ENCODE data around the gene WAS.

Gene WAS

DNA sequence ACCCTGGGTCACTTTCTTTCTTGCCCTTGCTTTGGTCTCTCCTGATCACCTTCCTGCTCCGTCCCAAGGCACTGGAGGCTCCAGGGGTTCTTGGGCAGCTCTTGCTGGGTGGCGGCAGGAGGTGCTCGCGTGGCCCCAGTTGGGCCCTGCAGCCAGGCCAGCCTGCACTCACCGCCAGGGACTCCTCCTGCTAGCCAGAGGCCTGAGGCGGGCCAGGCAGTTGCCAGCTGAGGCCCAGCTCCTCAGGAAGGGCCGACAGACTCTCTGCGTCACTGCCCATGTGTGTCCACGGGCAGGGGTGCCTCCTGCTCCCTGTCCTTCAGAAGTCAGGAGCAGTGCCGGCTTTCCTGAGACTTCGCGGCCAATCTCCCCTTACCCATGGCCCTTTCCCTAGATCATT, 22.3 kb downstream of the WAS start:
- H3K79me1 ChIP-seq (ENCODE audit: low read length): no peaks in the 10 kb centered on the region
- H3K4me3 ChIP-seq (ENCODE audit: low read length): no peak overlapping the region
- no peaks in the 10 kb centered on the region for H3K4me1 ChIP-seq (ENCODE audit: control insufficient read depth, low read depth, low read length)
- H2BK15ac ChIP-seq (replicated peaks; ENCODE audit: low read depth): no peak overlapping the region
- no peak for DNase-seq
- H2BK5ac ChIP-seq (ENCODE audit: low read length): no peak overlapping the region
- no peak overlapping the region for H4K5ac ChIP-seq (ENCODE audit: low read length)
- H3K9ac ChIP-seq (ENCODE audit: low read length): no peak overlapping the region
- H2AK5ac ChIP-seq (ENCODE audit: low read length): no peak overlapping the region
- H3K27ac ChIP-seq (ENCODE audit: low read depth, low read length): no peak overlapping the region
- no peak overlapping the region for H3K56ac ChIP-seq (ENCODE audit: low read length)
- H3K4ac ChIP-seq (ENCODE audit: low read depth, low read length): no peak overlapping the region
- no peak overlapping the region for H3K23ac ChIP-seq (ENCODE audit: low read length)
- no peak overlapping the region for H3K18ac ChIP-seq (ENCODE audit: low read length)
- no peak overlapping the region for H3K4me2 ChIP-seq (ENCODE audit: low read length)
- no peaks in the 10 kb centered on the region for H3K27me3 ChIP-seq (ENCODE audit: insufficient read depth, low read length, poor library complexity)
- H4K8ac ChIP-seq (ENCODE audit: low read depth, low read length): no peak overlapping the region
- H2BK120ac ChIP-seq (ENCODE audit: low read depth, low read length): no peak overlapping the region
- no peaks in the 10 kb centered on the region for H3K36me3 ChIP-seq (ENCODE audit: control insufficient read depth, insufficient read depth, low read length)
- H3K79me2 ChIP-seq (ENCODE audit: control insufficient read depth, insufficient read depth, low read length): no peaks in the 10 kb centered on the region
- WGBS (ENCODE audit: extremely low coverage, insufficient coverage, low lambda C conversion rate): no CpG with 5 or more reads among the region's 12 CpGs

DNA sequence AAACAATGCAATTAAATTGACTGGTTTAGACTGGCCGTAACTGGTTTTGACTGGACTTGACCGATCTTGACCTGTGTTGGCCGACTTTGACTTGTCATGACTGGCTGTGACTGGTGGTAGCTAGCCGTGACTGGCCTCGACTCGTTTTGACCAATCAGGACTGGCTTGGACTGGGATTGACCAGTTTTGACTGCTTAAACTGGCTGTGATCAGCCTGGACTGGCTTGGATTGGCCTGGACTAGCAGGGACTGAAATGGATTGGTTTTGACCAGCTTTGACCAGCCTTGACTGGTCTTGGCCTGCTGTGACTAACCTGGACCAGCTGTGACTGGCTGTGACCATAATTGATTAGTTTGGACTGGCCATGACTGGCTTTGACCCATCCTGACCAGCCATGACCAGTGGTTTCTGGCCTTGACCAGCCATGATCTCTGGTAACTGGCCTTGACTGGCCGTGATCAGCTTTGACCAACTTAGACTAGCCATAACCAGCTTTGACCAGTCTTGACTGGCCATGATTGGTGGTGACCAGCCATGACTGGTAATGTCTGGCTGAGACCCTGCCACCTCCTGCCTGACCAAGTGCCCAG, 26.0 kb downstream of the WAS start:
- H2BK5ac ChIP-seq (ENCODE audit: low read length): no peak overlapping the region
- no peaks in the 10 kb centered on the region for H3K79me1 ChIP-seq (ENCODE audit: low read length)
- H3K4ac ChIP-seq (ENCODE audit: low read depth, low read length): no peak overlapping the region
- H2AK5ac ChIP-seq (ENCODE audit: low read length): no peak overlapping the region
- H3K23ac ChIP-seq (ENCODE audit: low read length): no peak overlapping the region
- WGBS (ENCODE audit: extremely low coverage, insufficient coverage, low lambda C conversion rate): no CpG with 5 or more reads among the region's 7 CpGs
- H3K4me1 ChIP-seq (ENCODE audit: control insufficient read depth, low read depth, low read length): no peaks in the 10 kb centered on the region
- H3K56ac ChIP-seq (ENCODE audit: low read length): no peak overlapping the region
- H3K9ac ChIP-seq (ENCODE audit: low read length): no peak overlapping the region
- H2BK120ac ChIP-seq (ENCODE audit: low read depth, low read length): no peak overlapping the region
- no peak overlapping the region for H3K4me3 ChIP-seq (ENCODE audit: low read length)
- H3K36me3 ChIP-seq (ENCODE audit: control insufficient read depth, insufficient read depth, low read length): no peaks in the 10 kb centered on the region
- H4K5ac ChIP-seq (ENCODE audit: low read length): no peak overlapping the region
- no peak overlapping the region for H2BK15ac ChIP-seq (replicated peaks; ENCODE audit: low read depth)
- H3K79me2 ChIP-seq (ENCODE audit: control insufficient read depth, insufficient read depth, low read length): no peaks in the 10 kb centered on the region
- peak; percentile 3 for DNase-seq
- H3K4me2 ChIP-seq (ENCODE audit: low read length): no peak overlapping the region
- H3K27me3 ChIP-seq (ENCODE audit: insufficient read depth, low read length, poor library complexity): no peaks in the 10 kb centered on the region
- H3K27ac ChIP-seq (ENCODE audit: low read depth, low read length): no peak overlapping the region
- H4K8ac ChIP-seq (ENCODE audit: low read depth, low read length): no peak overlapping the region
- H3K18ac ChIP-seq (ENCODE audit: low read length): no peak overlapping the region

DNA sequence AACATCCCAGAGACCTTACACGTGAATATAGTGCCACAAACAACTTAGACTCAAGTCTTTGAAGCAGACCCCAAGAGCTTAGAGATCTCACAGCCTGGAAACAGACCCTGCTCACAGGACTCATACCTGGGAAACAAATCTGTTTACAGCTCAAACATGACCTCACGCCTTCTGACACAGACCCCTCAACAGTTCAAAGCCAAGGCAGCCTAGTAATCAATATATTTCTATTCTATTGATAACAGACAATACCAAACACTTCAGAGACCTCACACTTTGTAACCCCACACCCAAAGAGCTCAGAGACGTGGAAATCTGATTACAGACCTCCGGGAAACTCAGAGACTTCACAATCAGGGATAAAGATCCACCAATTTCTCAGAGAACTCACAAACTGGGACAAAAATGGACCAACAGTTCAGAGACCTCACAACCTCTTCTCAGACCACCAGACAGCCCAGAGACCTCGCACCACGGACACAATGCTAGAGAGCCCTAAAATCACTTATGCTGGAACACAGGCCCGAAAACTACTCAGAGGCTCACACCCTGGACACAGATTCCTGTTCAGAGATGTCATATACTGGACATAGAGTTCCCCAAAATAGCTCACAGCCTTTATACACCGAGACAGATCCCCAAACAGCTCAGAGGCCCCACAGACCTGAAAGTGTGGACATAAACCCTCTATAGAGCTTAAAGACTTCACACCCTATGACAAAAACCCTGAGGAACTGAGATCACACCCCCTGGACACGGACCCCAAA, 27.7 kb downstream of the WAS start:
- Histone ChIP-seq H3K27ac (ENCODE audit: low read depth, low read length) (no peak overlapping the region), H3K4me2 (ENCODE audit: low read length) (no peak overlapping the region), H3K9ac (ENCODE audit: low read length) (no peak overlapping the region), H3K56ac (ENCODE audit: low read length) (no peak overlapping the region), H2BK15ac (replicated peaks; ENCODE audit: low read depth) (no peak overlapping the region), H2BK120ac (ENCODE audit: low read depth, low read length) (no peak overlapping the region), H4K8ac (ENCODE audit: low read depth, low read length) (no peak overlapping the region), H3K4me1 (ENCODE audit: control insufficient read depth, low read depth, low read length) (no peaks in the 10 kb centered on the region), H3K79me2 (ENCODE audit: control insufficient read depth, insufficient read depth, low read length) (no peaks in the 10 kb centered on the region), H2AK5ac (ENCODE audit: low read length) (no peak overlapping the region), H2BK5ac (ENCODE audit: low read length) (no peak overlapping the region), H3K4ac (ENCODE audit: low read depth, low read length) (no peak overlapping the region), H3K27me3 (ENCODE audit: insufficient read depth, low read length, poor library complexity) (no peaks in the 10 kb centered on the region), H4K5ac (ENCODE audit: low read length) (no peak overlapping the region), H3K36me3 (ENCODE audit: control insufficient read depth, insufficient read depth, low read length) (no peaks in the 10 kb centered on the region), H3K79me1 (ENCODE audit: low read length) (no peaks in the 10 kb centered on the region), H3K23ac (ENCODE audit: low read length) (no peak overlapping the region), H3K18ac (ENCODE audit: low read length) (no peak overlapping the region), H3K4me3 (ENCODE audit: low read length) (no peak overlapping the region)
- WGBS (ENCODE audit: extremely low coverage, insufficient coverage, low lambda C conversion rate): no CpG with 5 or more reads among the region's 9 CpGs
- no peak for DNase-seq

DNA sequence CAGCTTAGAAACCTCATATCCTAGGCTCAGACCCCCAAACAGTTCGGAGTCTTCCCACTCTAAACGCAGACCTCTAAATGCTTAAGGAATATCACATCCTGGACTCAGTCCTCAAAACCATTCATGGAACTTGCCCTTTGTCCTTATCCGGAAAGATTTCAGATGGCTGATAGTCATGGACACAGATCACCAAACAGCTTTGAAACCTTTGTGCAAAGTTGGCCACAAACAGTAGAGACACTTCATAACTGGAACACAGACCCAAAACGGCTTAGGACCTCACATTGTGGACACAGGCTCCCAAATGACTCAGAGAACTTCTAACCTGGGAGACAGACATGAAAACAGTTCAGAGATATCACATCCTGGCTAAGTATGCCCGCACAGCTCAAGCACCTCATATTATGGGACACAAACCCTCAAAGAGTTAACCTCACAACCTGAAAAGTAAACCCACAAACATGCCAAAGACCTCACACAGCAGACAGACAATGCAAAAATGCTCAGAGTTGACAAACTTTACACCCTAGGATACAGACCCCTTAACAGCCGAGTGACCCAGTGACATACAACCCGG, 28.4 kb downstream of the WAS start:
- Histone ChIP-seq H3K4ac (ENCODE audit: low read depth, low read length) (no peak overlapping the region), H3K27ac (ENCODE audit: low read depth, low read length) (no peak overlapping the region)

DNA sequence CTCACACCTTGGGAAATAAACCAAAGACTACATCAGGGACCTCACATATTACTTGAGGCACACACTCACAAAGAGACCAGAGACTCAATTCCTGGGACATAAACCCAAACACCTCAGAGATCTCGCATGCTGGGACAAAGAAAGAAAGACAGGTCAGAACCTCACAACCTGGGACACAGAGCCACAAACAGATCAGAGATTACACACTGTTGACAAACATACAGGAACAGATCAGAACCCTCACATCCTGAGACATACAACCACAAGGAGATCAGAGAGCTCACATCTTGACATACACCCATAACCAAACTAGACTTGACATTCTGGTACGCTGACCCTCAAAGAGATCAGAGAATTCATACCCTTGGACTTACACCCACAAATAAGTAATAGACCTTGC, 30.2 kb downstream of the WAS start:
- H2BK120ac ChIP-seq (ENCODE audit: low read depth, low read length): no peak overlapping the region
- H4K8ac ChIP-seq (ENCODE audit: low read depth, low read length): no peak overlapping the region
- WGBS (ENCODE audit: extremely low coverage, insufficient coverage, low lambda C conversion rate): no CpG with 5 or more reads among the region's 2 CpGs
- no peaks in the 10 kb centered on the region for H3K4me1 ChIP-seq (ENCODE audit: control insufficient read depth, low read depth, low read length)
- no peak for DNase-seq
- no peak overlapping the region for H3K4ac ChIP-seq (ENCODE audit: low read depth, low read length)
- no peak overlapping the region for H2BK5ac ChIP-seq (ENCODE audit: low read length)
- no peak overlapping the region for H2BK15ac ChIP-seq (replicated peaks; ENCODE audit: low read depth)
- no peak overlapping the region for H3K4me3 ChIP-seq (ENCODE audit: low read length)
- no peaks in the 10 kb centered on the region for H3K79me2 ChIP-seq (ENCODE audit: control insufficient read depth, insufficient read depth, low read length)
- H3K79me1 ChIP-seq (ENCODE audit: low read length): no peaks in the 10 kb centered on the region
- H4K5ac ChIP-seq (ENCODE audit: low read length): no peak overlapping the region
- no peak overlapping the region for H3K4me2 ChIP-seq (ENCODE audit: low read length)
- no peak overlapping the region for H3K23ac ChIP-seq (ENCODE audit: low read length)
- H3K27ac ChIP-seq (ENCODE audit: low read depth, low read length): no peak overlapping the region
- H3K36me3 ChIP-seq (ENCODE audit: control insufficient read depth, insufficient read depth, low read length): no peaks in the 10 kb centered on the region
- no peak overlapping the region for H3K56ac ChIP-seq (ENCODE audit: low read length)
- H3K18ac ChIP-seq (ENCODE audit: low read length): no peak overlapping the region
- no peak overlapping the region for H2AK5ac ChIP-seq (ENCODE audit: low read length)
- no peak overlapping the region for H3K9ac ChIP-seq (ENCODE audit: low read length)
- H3K27me3 ChIP-seq (ENCODE audit: insufficient read depth, low read length, poor library complexity): no peaks in the 10 kb centered on the region

More for the DNA sequence above, 28.4 kb downstream of the WAS start:
- no peaks in the 10 kb centered on the region for H3K79me1 ChIP-seq (ENCODE audit: low read length)
- no peak overlapping the region for H2BK15ac ChIP-seq (replicated peaks; ENCODE audit: low read depth)
- H3K79me2 ChIP-seq (ENCODE audit: control insufficient read depth, insufficient read depth, low read length): no peaks in the 10 kb centered on the region
- H4K8ac ChIP-seq (ENCODE audit: low read depth, low read length): no peak overlapping the region
- no peak overlapping the region for H2BK120ac ChIP-seq (ENCODE audit: low read depth, low read length)
- H4K5ac ChIP-seq (ENCODE audit: low read length): no peak overlapping the region
- no peak for DNase-seq
- H3K56ac ChIP-seq (ENCODE audit: low read length): no peak overlapping the region
- H3K36me3 ChIP-seq (ENCODE audit: control insufficient read depth, insufficient read depth, low read length): no peaks in the 10 kb centered on the region
- H2AK5ac ChIP-seq (ENCODE audit: low read length): no peak overlapping the region
- no peak overlapping the region for H2BK5ac ChIP-seq (ENCODE audit: low read length)
- no peak overlapping the region for H3K9ac ChIP-seq (ENCODE audit: low read length)
- no peak overlapping the region for H3K18ac ChIP-seq (ENCODE audit: low read length)
- no peaks in the 10 kb centered on the region for H3K27me3 ChIP-seq (ENCODE audit: insufficient read depth, low read length, poor library complexity)
- no peaks in the 10 kb centered on the region for H3K4me1 ChIP-seq (ENCODE audit: control insufficient read depth, low read depth, low read length)
- H3K4me3 ChIP-seq (ENCODE audit: low read length): no peak overlapping the region
- no peak overlapping the region for H3K4me2 ChIP-seq (ENCODE audit: low read length)
- WGBS (ENCODE audit: extremely low coverage, insufficient coverage, low lambda C conversion rate): no CpG with 5 or more reads among the region's 7 CpGs
- H3K23ac ChIP-seq (ENCODE audit: low read length): no peak overlapping the region

Data from mesendoderm (in vitro differentiated cells).